GM18508 (cell line): Measurements from ENCODE around the gene STRIT1.
"Not testable (repeated sequence)": the region's sequence is repeated elsewhere in the genome, so short reads cannot be mapped to it uniquely, and the experiment has no call there.

ENCODE experiments used
- ATAC-seq: cut with Tn5 transposase; IDR thresholded peaks from one replicate; pipeline ENCODE4 v1.9.1; 2021; ENCODE audit warnings: moderate number of reproducible peaks; ENCODE audit not compliant: insufficient read depth, unreplicated experiment

The STRIT1 gene

DNA sequence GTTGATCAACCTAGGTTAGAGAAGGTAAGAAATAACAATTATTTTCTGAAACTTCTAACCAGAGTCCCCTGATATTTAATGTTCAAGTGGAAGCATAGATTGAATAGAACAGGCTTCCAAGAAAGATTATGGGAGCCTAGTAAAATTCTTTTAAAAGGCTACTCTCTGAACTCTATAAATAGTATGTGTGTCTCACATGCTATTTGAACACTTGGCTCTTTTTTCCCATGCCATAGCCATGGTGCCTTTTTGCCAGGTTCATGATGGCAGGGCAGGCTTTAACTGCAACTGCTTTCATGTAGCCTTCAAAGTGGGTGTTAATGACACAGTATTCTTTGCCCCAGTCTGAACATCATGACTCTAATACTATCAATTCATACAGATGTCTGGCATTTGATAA, 22.9 kb upstream of the STRIT1 start:
- no peak for ATAC-seq

DNA sequence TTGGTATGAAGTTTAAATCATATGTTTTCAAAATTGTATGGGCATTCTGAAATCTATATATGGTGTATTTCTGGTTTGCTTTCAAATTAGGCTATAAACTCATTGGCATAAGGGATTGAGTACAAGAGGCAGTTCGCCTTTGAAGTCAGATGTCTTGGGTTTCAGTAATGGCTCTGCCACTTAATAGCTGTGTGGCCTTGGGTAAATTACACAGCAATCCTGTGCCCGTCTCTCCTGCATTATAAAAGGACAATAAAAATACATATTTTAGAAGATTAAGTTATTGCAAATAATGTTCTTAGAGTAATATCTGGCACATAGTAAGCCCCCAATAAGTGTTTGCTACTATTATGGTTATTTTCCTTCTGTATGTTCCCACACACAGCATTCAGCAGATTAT, 20.4 kb upstream of the STRIT1 start:
- no peak for ATAC-seq

DNA sequence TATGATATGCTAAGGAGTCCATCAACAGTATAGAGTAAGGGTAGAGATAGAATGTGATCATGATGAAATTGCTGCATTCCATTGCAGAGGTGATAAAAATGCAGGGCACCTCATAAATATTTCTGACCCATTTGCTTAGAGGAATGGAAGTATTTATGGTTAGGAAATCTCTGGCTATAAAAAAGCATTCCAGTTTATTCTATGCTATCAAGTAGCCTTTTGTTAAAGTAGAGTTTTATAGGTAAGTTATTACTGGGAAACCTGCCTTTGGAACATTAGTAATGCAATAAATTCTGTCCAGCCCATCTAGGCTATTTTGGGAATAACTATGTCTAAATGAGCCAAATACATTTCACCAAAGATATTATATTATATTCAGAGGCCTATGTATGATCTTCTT, 19.8 kb upstream of the STRIT1 start:
- no peak for ATAC-seq

DNA sequence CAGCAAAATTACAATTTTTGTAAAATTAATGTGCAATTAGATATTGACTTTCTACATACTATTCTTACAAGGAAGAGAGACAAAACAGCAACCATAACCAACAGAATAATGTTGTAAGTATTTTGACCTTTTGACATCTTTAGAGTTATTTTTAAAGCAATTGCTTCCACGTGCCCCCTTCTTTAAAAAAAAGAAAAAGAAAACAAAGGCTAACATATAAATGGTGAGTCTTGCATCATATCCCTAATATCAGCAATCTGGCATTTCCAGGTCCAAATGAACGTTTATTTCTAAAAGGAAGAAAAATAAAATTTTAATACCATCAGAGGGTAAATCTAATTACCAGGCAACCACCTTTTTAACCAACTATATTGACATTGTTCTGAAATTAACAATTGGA, 19.3 kb upstream of the STRIT1 start:
- ATAC-seq, result no peak

DNA sequence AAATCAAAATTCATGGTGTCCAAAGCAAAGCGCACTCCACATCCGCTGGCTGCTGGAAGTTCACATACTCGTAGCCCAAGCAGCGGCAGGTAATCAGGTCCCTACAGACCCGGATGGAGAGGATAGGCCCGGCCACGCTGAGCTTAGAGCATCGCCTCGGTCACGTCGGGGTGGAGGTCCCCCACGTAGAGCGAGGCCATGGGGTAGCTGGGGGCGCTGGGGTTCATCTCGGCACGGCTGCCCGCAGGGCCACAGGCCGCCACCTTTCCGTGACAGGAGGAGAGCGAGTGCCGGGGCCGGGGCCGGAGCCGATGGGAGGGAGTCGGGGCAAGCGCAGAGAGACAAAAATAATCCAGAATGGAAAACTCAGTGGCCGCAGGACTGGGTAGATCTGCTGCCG, 16.1 kb upstream of the STRIT1 start:
- no peak for ATAC-seq

DNA sequence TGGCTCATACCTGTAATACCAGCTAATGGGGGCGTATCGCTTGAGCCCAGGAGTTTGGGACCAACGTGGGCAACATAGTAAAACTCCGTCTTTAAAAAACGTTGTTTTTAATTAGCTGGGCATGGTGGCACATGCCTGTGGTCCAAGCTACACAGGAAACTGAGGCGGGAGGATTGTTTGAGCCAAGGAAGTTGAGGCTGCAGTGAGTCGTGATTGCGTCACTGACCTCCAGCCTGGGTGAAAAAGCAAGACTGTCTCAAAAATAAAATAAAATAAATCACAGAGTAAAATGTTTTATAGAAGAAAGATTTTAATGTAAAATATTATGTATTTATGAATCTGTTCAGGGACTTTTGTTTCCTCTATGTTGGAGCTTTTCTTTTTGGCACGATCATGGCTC, 15.3 kb upstream of the STRIT1 start:
- ATAC-seq, result no peak

DNA sequence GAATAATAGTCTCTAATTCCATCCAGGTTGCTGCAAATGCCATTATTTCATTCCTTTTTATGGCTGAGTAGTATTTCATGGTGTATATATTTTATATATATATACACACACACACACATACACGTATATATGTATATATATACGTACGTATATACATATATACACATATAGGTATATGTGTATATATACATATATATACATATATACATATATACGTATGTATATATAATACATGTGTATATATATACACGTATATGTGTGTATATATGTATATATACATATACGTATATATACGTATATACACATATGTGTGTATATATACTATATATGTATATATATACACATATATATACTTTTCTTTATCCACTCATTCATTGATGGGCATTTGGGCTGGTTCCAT, 13.7 kb upstream of the STRIT1 start:
- ATAC-seq, result no peak

DNA sequence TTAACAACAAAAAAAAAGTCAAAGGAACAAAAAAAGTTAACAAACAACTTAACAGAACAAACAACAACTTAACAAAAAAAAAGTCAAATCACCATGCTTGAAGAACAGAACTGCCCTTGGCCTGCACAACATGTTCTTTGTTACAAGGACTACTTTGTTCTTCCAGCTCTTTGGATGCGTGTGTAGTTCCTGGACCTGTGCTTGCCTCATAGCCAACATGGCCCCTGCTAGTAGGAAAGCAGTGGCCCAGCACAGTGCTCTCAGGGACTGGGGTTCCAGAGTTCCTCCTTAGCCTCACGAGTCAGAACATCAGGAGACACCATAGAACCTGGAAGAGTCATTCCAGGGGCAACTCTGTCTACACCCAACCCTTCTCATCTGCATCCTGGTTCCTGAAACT, 10.9 kb upstream of the STRIT1 start:
- no peak for ATAC-seq

DNA sequence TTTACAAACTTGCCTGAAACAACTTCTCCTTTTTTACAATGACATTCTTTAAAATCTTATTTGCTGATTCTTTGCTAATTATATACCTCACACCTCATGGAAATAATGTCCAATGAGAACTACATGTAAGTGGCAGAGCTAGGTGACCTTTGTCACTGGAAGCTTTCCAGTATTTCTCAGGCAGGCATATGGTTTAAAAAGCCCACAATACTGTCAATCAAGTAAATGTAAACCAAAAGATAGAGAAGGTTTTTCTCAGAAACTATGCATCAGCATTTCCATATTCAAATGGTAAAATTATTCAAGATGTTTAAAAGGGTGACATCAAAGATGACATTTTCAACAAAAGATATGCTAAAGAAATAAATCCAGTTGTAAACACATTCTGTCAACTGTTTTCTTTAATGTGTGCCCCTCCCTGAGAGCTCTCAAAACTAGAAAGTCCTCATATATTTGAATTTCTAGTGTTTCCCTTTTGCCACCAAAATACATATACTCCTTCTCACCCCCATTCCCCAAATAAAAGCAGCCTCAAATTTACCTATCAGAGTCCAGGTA, 10.1 kb upstream of the STRIT1 start:
- ATAC-seq, result no peak

DNA sequence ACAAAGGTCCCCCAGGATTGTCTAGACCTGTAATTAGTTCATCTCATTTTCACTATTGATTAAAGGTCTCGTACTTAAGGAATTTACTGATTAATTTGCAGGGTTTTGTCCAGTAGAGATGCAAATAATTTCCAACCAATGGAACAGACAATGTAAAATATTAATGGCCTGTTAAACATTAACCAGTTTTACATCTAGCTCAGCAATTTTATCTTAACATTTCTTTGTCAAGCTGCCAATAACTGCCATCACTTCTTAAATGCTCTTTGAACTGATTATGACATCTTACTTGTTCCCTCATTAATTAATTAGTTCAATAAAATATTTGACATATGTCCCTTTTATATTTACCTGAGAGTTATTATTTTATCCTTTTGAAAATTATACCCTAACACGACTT, 9.4 kb upstream of the STRIT1 start:
- no peak for ATAC-seq

DNA sequence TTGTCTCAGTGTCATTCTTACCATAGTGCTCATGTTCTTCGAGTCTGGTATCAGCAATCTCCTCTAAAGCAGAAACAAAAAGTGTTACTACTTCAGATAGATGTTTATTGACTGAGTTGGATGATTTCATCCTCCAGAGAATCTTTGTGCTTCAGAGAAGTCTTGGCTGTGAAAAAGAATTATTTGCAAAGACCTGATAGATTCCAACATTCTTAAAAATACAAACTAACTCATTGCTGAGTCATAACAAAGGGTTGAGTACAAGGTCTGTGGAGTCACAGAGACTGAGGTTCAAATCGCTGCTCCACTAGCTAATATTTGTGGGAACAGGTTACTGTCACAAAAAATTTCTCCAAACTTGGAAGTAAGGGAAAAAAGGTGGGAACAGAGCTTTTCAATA, 9.0 kb upstream of the STRIT1 start:
- no peak for ATAC-seq

DNA sequence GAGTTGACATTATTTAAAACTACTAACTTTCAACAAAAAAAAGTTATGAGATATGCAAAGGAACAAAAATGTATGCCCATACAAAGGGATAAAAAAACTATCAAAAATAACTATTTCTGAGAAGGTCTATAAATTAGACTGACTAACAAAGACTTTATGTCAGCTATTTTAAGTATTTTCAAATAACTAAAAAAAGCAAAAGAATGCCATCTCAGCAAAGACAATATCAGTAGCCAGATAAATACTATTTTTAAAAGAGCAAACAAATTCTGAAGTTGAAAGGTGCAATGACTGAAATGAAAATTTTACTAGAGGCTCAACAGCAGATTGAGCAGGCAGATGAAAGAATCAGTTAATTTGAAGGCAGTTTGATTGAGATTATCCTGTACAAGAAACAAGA, 3.6 kb upstream of the STRIT1 start:
- ATAC-seq, result no peak

DNA sequence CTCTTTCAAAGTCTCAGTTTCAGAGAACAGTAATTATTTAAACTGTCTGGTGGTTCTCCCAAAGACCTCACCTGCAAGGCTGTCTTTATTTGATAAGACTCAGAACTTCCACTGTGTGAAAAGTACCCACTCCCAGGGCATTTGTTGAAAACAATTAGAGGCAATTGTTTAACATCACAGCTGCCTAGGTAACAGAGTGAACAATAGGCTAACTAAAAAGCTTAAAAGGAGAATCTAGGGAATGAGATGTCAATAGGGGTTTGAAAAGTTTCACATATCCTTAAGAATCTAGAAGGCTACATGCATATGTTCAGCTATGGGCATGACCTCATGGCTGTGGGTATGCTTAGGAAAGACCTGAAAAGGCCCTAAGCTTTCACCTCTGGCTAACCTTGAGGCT, 2.9 kb upstream of the STRIT1 start:
- no peak for ATAC-seq

DNA sequence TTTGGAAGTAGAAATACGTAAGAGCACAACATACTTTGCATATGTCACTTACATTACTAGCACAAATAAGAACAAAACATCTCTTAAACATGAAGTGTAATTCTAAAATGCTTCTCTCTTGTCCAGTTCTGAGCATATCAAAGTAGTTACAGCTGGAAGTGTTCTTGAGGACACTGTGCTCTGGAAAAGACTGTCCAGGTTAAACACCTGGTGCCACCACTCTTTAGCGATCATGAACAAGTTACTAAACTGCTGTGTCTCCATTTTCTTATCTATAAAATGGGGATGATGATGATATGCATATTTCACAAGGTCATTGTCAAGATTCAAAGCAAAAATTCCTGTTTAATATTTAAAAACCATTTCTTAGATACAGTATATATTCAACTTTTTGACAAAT, 790 bp downstream of the STRIT1 start:
- ATAC-seq, result no peak

DNA sequence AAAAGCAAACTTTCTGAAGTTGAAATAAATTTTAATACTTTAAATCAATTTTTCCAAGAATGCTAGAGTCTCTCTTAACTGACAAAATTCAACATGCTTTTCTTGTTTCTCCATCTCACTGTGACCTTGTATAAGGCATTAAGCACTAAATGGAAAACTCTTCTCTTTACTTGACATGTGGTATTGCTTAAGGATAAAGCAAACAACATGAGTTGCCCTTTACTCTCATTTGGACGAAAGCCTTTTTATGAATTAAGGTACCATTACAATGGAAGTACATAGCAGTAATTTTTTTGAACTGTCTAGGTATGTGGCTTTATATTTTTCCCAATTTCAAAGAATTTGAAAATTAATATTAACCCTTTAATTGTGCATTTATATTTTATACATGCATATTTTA, 1.4 kb downstream of the STRIT1 start:
- no peak for ATAC-seq

DNA sequence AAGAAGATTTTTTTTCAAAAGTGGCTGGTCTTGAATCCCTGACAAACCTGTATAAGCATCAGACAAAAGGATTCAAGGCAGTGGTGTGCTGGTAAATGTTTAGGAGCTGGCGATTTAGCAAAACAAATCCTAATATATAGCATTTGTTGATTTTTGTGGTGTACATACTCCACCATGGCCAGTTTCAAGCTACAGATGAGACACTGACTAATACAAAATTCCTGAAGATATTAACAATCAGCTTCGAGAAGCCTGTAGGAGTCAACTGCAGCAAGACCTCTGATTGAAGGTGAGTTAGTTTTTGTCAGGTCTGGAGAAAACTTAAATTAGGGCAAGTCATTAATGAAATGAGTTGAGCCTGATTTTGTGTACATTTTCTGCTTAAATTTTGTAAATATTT, 6.7 kb downstream of the STRIT1 start:
- no peak for ATAC-seq

DNA sequence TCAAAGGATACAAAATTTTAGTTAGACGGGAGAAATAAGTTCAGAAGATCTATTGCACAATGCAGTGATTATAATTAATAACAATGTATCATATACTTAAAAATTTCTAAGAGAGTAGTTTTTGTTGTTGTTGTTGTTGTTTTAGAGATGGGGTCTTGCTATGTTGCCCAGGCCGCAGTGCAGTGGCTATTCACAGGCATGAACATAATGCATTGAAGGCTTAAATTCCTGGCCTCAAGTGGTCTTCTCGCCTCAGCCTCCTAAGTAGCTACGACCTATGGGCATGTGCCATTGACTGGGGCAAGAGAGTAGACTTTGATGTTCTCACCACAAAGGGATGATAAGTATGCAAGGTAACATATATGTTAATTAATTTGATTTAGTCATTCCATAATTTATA, 7.5 kb downstream of the STRIT1 start:
- ATAC-seq, result no peak

DNA sequence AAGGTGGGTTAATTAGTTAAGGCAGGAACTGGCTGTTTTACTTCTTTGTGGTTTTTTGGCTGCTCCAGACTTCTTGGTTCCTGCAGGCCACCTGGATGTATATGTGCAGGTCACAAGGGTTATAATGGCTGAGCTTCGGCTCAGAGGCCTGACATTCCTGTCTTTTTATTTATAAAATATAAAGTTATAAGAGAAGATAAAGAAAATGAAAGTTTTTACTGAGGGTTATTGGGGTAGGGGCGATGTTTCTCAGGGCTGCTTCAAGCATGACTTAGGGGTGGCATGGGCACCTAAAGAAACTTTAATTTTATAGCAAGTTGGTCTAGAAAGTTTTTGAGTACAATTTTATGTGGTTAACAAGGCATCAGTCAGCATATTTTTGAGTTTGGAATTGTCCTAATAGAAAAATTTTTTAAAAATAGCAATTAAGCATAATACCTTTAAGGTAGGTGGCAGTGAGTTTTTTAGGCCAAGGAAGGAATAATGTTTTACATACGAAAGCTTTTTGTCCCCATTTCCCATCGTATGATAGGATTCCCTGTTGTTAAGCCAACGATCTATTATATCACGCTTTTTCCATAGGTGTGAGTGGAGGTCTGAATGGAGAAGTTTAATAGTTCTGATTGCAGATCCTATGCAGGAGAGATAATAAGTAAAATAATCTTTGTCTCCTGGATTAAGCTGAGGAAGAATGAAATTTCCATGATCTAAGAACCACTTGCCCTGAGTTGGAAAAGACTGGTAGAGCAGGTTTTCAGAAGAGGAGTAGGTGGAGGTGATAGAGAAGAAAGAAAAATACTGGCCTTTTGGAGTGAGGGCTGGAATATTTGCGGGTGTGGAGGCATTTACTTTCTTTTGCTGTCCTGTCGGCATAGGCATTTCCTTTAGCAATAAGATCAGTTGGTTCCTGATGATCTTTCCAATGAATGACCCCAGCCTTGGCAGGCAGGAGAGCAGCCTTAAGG, 10.1 kb downstream of the STRIT1 start:
- ATAC-seq, result no peak

DNA sequence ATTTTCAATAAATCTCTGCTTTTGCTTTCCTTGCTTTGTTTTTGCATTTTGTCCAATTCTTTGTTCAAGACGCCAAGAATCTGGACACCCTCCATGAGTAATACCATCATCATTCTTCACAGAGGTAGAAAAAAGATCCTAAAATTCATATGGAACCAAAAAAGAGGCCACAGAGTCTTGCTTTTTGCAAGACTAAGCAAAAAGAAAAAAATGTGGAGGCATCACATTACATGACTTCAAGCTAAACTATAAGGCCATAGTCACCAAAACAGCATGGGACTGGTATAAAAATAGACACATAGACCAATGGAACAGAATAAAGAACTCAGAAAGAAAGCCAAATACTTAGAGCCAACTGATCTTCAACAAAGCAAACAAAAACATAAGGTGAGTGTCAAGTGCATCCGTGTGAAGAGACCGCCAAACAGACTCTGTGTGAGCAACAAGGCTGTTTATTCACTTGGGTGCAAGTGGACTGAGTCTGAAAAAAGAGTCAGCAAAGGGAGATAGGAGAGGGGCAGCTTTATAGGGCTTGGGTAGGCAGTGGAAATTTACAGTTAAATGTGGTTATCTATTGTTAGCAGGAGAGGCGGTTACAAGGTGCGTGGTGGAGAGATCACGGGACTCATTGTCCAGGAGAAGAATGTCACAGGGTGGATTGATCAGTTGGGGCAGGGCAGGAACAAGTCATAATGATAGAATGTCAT, 10.9 kb downstream of the STRIT1 start:
- no peak for ATAC-seq

DNA sequence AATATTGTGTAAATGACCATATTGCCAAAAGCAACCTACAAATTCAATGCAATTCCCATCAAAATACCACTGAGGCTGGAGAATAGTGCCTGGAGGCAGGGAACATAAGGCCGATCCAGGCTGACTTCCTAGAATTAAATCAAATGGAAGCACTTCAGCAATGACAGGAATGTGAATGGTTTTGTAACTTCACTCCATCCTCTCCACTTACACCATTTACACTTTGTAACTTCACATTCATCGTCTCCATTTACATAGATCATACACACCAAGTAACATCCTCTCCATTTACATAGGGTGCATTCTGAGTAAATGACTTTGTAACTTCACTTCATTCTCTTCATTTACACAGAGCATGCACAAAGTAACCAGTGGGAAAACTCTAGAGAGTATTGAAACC, 11.6 kb downstream of the STRIT1 start:
- ATAC-seq, result no peak

DNA sequence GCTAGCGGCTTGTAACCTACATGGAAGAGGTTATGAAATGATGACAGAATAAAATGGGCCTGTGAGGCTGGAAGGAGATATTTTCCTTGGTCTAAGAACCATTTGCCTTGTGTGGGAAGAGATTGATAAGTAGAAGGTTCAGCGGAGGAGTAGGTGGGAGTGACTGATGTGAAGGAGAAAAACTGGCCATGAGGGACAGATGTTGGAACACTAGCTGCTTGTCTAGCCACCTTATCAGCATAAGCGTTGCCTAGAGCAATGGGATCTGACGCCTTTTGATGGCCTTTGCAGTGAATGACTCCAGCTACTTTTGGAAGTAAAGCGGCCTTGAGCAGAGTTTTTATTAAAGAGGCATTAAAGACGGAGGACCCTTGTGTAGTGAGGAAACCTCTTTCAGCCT, 17.4 kb downstream of the STRIT1 start:
- ATAC-seq, result not testable (repeated sequence)
